Forelimb muscle (tissue), 1 donor: ENCODE data around the gene ACTR3. TPM values are rescaled to one million over a fixed set of nuclear protein-coding genes. Genes with fewer than 3 reads are reported as not detected.

Source experiments
- DNase-seq: peaks from one replicate; pipeline ENCODE4 v3.0.0-alpha.2; 2013; ENCODE audit warnings: low read depth
- polyA plus RNA-seq: library from polyadenylated mRNA; unstranded; fragments of 120-200 nt; gene quantifications from one replicate; pipeline ENCODE4 v1.2.1, GENCODE V29; 2013; ENCODE audit not compliant: insufficient read length

Gene ACTR3
- polyA plus RNA-seq, 1 donor, result 101 TPM

- DNase-seq, result no peak
These were observed 75.8 kb downstream of the ACTR3 start for GRCh38 chr2:113965644-113966043.

GRCh38 chr2:113966171-113966570 lies 76.3 kb downstream of the ACTR3 start:
- DNase-seq, result no peak

DNA sequence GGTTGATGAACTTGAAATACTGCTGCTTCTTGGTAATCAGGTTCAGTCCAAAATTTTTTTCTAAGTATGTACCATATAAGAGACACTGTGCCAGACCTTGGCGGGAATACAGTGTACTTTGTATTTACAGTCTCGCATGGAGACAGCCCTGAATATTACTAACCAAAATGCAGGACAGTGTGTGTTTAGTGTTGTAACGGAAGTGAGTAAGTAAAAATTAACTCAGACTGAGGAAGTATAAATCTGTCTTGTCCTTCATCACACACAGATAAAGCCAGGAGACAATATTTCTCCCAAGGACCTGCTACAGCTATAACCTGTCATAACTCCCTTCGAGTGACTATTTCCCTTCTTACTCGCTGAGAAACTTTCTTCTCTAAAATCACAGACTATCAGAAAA lies 76.9 kb downstream of the ACTR3 start:
- no peak for DNase-seq

DNA sequence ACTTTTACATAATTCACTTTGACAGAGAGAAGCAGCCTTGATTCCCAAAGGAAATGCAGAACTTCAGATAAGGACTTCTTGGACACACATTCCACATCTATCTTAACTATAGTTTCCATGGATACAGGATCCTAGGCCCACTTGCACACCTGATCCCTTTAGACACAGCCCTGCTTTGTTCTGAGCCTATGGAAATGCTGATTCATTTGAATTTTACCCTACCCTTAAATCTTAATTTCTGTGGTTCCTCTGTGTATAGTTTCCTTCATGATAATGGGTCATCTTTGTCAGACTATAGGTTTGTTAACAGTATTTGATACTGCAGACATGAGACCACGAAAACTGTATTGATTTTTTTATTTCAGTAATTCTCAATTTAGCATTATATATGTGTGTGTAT lies 77.4 kb downstream of the ACTR3 start:
- no peak for DNase-seq

DNA sequence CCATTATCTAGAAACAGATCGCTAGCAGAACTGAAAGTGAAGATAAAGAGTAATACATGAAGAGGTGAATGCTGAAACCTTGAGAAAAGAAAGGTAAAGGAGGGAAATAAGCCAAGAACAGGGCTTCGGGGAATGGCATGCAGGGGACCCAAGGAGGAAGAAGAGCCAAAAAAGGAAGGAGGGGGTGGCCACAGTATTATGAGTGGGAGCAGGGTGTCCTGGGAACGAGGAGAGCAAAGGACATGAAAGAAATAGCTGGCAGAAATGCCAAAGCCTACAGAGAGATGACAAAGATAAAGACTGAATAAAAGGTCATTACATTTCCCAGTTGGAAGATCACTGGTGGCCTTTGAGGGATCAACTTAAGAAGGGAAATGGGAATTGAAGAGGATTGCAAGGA lies 82.9 kb downstream of the ACTR3 start:
- DNase-seq, result no peak

DNA sequence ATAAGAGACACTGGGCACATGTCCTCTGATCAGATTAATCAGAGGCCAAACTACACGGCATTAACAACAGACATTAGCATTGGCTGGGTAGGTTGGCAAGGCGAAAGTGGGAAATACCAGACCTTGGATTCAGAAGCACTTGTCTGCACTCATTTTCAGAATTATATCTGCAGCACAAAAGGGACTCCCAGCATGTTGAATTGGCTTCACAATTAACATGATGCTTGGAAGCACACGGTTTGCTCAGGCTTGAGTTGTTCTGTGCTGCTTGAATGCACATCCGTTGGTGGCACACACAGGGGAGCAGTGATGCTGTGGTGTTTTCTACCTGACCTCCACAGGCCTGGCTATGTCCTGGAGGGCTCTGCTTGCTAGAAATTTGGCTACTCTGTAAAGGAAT lies 83.9 kb downstream of the ACTR3 start:
- no peak for DNase-seq

DNA sequence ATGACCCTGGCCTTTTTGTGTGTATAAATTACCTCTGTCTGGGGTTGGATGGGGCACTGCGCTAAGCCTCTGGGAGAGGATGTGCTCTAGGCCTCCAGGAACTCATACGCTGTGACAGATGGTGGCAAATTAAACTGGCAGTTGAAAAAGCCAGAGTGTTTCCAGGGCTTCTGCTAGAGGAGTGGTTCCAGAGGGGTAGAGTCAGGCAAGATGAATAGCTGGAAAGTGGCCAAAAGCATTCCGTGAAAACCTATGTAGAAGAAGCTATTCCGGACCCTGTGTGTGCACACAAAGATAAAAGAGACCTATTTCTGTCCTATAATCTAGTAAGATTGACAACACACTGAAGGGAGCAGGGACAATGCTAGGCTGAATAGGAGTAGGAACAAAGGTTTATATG lies 84.8 kb downstream of the ACTR3 start:
- no peak for DNase-seq

- no peak for DNase-seq
These were observed 86.5 kb downstream of the ACTR3 start for GRCh38 chr2:113976277-113976928.

DNA sequence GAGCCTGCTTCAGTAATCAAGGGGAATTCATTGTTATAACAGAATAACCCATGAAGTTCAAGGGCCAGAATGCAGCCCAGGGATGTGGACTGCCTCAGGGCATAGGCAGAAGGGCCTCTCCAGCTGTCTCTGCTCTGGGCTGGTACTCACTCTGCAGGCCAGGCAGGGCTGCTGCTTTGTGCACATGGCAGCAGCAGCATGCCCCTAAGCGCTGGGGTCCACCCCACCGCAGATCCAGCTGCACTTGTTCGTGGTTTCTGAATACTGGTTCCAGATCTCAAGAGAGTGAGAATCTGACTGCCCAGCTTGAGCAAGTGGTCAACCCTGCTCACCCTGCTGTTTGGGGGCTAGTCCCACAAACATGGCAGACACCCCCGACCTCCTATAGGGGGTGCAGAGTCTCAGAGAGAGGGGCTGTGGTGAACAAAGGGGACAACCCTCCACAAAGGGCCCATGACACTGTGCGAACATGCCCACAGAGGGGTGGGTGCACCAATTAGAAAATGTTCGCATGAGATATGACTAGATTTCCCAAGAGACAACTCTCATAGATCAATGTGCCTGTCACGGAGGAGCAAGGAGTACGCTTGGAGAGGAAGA lies 87.3 kb downstream of the ACTR3 start:
- DNase-seq, result no peak

DNA sequence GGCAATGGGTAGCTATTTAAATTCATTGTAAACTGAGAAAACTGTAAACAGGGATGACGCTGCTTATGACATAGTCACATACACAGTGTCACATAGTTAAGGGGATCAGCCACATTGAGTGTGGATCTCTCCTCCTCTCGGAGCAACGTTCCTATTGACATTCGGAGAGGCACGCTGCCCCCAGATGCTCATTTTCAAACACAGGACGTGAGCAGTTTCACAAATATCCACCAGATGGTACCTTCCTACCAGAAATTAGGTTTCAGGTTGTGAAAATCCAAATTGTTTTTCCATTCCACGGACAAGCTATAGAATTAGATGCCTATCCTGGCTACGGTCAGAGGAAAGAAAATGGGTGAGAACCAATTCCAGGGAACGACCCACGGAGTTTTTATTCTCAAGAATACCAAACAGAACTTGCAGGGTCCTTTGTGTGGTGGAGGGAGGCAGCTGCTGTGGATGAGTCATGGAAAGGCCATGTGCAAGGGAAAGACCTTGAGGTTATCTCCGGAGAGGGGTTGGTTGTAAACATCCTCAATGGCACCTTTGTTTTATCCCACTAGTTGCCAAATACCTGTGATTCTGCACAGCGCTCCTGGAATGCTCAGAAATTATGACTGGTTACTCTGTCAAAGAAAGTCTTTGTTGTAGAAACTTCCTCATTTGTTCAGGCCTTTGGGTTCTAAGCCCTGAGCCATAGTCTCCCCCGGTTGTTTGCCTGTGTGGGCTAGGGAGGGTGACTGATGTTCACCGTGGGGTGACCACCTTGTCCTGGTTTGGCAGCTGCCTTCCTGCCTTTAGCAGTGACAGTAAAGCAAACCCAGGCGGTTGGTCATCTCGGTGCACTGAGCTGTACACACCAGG lies 88.0 kb downstream of the ACTR3 start:
- peak; percentile 16 for DNase-seq

- DNase-seq, result no peak
These were observed 88.8 kb downstream of the ACTR3 start for GRCh38 chr2:113978524-113979190.

DNA sequence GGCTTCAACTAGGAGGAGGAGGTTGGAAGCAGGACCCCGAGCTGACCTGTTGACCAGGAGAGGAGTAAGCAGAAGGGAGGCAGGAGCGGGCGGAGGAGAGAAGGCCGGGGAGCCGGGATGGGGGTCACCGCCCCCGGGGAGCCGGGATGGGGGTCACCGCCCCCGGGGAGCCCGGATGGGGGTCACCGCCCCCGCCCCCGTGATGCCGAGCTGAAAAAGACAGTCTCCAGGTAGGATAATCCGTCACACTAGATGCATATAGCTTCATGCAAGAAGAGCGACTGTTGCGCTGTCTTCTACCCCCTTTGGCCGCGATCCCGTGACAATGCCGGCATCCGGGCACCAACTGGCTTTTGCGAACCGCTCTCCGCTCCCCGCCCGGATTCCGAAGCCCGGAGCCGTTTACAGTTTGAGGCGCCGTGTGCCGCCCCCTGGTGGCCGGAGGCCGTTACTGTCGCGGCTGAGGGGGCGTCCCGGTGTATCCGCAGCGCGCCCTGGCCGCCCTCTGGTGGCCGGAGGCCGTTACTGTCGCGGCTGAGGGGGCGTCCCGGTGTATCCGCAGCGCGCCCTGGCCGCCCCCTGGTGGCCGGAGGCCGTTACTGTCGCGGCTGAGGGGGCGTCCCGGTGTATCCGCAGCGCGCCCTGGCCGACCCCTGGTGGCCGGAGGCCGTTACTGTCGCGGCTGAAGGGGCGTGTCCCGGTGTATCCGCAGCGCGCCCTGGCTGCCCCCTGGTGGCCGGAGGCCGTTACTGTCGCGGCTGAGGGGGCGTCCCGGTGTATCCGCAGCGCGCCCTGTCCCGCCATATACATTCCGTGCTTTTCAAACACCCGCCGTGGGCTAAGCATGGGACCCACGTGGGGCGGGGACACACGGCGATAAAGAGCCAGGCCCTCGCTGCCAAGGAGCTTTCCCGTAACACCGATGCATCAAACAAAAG lies 89.6 kb downstream of the ACTR3 start:
- DNase-seq, result no peak

- no peak for DNase-seq
These were observed 91.1 kb downstream of the ACTR3 start for GRCh38 chr2:113980946-113981345.

DNA sequence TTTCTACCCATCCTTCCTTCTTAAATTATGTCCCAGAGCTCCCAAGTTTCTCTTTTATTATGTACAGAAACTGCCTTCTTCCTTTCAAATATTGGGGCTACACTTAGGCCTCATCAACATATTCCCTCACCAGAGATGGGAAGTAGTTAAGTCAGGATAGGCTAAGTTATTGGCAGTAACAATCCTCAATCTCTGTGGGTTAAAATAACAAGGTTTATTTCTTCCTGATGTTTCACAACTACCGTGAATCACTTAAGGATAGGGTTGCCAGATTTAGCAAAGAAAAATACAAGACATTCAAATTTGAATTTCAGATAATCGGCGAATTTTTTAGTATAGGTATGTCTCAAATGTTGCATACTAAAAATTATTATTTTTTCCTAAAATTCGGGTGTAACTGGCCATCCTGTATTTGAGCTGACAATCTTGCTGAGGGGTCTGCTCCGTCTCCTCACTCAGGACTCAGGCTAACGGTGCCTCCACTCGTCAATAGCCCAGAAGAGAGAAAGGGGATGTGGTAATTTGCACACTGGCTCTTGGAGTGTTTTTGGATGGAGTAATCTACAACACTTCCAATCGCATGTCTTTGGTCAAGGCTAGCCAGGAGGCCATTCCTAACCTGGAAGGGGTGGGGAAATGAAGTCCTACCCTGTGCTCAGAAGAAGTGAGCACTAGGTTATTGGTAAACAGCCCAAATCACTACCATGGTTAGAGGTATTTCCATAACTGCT lies 91.7 kb downstream of the ACTR3 start:
- DNase-seq, result no peak

DNA sequence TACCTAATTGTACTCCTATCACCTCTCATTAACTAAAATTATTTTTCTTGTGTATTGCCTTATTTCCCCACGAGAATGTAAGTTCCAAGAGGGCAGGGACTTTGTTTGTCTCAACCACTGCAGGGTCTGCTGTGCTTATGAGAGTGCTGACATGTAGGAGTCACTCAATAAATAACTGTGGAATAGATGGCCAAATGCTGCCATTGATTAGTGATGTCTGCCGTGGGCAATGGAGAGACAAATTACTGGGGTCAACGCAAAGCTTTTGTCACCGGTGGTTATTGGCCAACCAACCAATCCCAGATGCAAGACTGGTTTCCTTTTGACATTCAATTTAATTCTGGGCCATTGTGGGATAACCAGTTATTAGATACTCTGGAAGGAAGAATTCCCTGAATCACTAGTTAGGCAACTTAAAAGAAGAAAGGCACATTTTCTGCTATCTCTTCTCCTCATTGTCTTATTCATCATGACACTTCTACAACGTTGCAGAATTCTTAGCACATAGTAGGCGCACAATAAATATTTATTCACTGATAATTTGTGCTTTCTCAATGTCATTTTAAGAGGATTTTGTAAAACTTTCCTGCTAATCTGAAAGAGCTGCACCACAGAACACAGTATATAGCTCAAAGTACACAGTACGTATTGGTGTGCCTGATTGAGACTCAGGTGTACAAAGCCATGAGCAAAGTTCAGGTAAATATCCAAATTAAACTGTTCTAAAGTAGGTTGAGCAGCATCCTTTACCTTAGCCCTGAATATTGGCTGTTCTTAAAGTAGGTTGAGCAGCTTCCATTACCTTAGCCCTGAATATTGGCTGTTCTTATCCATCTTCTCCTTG lies 95.9 kb downstream of the ACTR3 start:
- DNase-seq, result no peak

DNA sequence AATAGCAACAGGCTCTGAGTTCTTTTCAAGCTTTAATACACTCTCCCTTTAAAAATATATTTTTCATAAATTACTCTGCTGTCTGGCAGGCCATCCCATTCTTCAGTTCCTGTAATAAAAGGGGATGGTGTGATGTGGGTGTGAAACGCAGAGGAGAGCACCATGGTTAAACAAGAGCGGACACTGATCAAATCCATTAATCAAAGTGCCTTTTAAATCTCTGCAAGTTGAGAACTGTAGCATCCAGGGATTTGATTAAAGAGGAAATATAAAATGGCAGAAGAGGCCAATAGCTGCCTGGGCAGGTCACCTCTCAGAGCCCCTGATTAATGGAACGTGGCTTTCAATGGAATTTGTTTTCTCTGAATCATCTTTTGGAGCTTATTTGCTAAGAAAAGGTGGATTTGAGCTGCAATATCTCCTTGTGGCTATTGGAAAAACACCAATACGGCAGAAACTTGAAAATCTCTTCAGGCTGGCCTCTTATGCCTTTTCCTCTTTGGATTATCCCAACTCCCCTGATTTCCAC lies 96.9 kb downstream of the ACTR3 start:
- no peak for DNase-seq

DNA sequence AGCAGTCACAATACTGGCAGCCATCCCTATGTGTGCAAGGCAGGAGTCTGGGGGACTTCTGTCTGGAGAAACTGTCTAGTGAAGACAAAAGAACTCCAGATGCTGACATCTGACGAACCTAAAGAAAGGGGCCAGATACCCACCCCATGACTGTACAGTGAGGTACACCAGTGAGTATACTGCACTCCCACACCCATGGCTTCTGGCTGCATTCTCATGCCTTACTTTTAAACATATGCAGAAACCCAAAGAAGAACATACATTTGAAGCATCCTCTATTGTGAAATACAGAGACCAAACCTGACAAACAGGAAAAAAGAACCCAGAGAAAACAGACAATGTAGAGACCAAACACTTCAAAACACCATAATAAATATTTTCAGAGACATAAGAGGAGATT lies 102.2 kb downstream of the ACTR3 start:
- DNase-seq, result no peak

- DNase-seq, result no peak
These were observed 107.0 kb downstream of the ACTR3 start for GRCh38 chr2:113996671-113997594.
